OCI-LY7 (cell line): ENCODE data around the gene ANKRD27. TPM values are rescaled to one million over a fixed set of nuclear protein-coding genes. Genes with fewer than 3 reads are reported as not detected.

Experiments
- BruUV-seq: library from RNA; stranded (reverse); fragments of 400-500 nt; replicated peaks from 2 replicates; lab custom pipeline; 2021; lab: Mats Ljungman, UMichigan
- CTCF ChIA-PET: fragments of 300-600 bp; sonication (Branson Sonifier 250); formaldehyde crosslinking; loops from one replicate; lab custom pipeline; 2022; ENCODE audit warnings: antibody characterized with exemption; ENCODE audit not compliant: unreplicated experiment; lab: Charles Lee
- POLR2A ChIA-PET: fragments of 300-600 bp; sonication (Branson Sonifier 250); formaldehyde crosslinking; loops from one replicate; lab custom pipeline; 2022; ENCODE audit warnings: antibody characterized with exemption; lab: Charles Lee
- DNase-seq: peaks from one replicate; pipeline ENCODE4 v3.0.0-alpha.2; 2015; ENCODE audit warnings: low spot score
- H2AFZ ChIP-seq: fragments of 200-600 bp; sonication (generic), shearing (Covaris generic); 2 replicates; pipeline ENCODE4 v1.6.1; 2014; ENCODE audit warnings: mild to moderate bottlenecking, antibody characterized with exemption, low read length, moderate library complexity
- H3K27ac ChIP-seq: fragments of 200-600 bp; sonication (generic); 2 replicates; pipeline ENCODE4 v1.5.1; 2014; ENCODE audit warnings: mixed run types, low read depth, mild to moderate bottlenecking, moderate library complexity, low read length, inconsistent platforms; ENCODE audit not compliant: poor library complexity, severe bottlenecking
- H3K36me3 ChIP-seq: fragments of 200-600 bp; sonication (generic); 2 replicates; pipeline ENCODE4 v1.6.1; 2014; ENCODE audit warnings: mild to moderate bottlenecking, antibody characterized with exemption, low read length, moderate library complexity, mixed read lengths; ENCODE audit not compliant: insufficient read depth
- H3K4me1 ChIP-seq: fragments of 200-600 bp; sonication (generic); 2 replicates; pipeline ENCODE4 v1.5.1; 2014; ENCODE audit warnings: mild to moderate bottlenecking, low read length; ENCODE audit not compliant: insufficient read depth, poor library complexity, severe bottlenecking
- H3K4me2 ChIP-seq: fragments of 200-600 bp; sonication (generic); 2 replicates; pipeline ENCODE4 v1.6.1; 2014; ENCODE audit warnings: mild to moderate bottlenecking, low read length
- H3K4me3 ChIP-seq: fragments of 200-600 bp; sonication (generic); 2 replicates; pipeline ENCODE4 v1.5.1; 2014; ENCODE audit warnings: mild to moderate bottlenecking, low read depth, low read length; ENCODE audit not compliant: poor library complexity, severe bottlenecking
- H3K79me2 ChIP-seq: fragments of 200-600 bp; sonication (generic); 2 replicates; pipeline ENCODE4 v1.6.1; 2016; ENCODE audit warnings: low read depth, mild to moderate bottlenecking, low read length, moderate library complexity, mixed read lengths; ENCODE audit not compliant: insufficient read depth
- H3K9me2 ChIP-seq: fragments of 200-600 bp; sonication (generic); 2 replicates; pipeline ENCODE4 v1.6.1; 2016; ENCODE audit warnings: mild to moderate bottlenecking, low read length, mixed read lengths; ENCODE audit not compliant: insufficient read depth
- H3K9me3 ChIP-seq: fragments of 200-600 bp; sonication (generic); 2 replicates; pipeline ENCODE4 v1.6.1; 2014; ENCODE audit warnings: mild to moderate bottlenecking, mixed run types, low read length, mixed read lengths
- H4K20me1 ChIP-seq: fragments of 200-600 bp; sonication (generic); 2 replicates; pipeline ENCODE4 v1.6.1; 2014; ENCODE audit warnings: mild to moderate bottlenecking, antibody characterized with exemption, low read length, moderate library complexity, mixed read lengths; ENCODE audit not compliant: insufficient read depth
- EZH2phosphoT487 ChIP-seq: fragments of 200-600 bp; sonication (generic); IDR thresholded peaks from 2 replicates; pipeline ENCODE4 v1.6.1; 2018; ENCODE audit warnings: low read depth, borderline replicate concordance, mild to moderate bottlenecking, mixed run types, antibody characterized with exemption, low read length, moderate library complexity, mixed read lengths
- intact Hi-C: fragments of 100-400 bp; cut with micrococcal nuclease; formaldehyde crosslinking; loops from one replicate; pipeline ENCODE4 v1.10.0; 2022; ENCODE audit not compliant: unreplicated experiment
- total RNA-seq, 2 experiments: library from RNA; depleted of rRNA in 1 of 2; stranded (reverse); fragments of >200 nt in 1 of 2; shearing (Covaris generic) in 1 of 2; gene quantifications; 2 replicates each; pipeline ENCODE4 v1.2.3, GENCODE V29; 2014 to 2022
- TF ChIP-seq, protein P1 (sequence below): fragments of 200-600 bp; sonication (generic); conservative IDR thresholded peaks from 2 replicates; pipeline ENCODE4 v1.5.1; 2014; ENCODE audit warnings: mild to moderate bottlenecking, antibody characterized with exemption, low read length, moderate library complexity, mixed read lengths

Gene ANKRD27
- total RNA-seq, 2 experiments from 2014 or later, result 43.0 to 58.5 TPM

DNA sequence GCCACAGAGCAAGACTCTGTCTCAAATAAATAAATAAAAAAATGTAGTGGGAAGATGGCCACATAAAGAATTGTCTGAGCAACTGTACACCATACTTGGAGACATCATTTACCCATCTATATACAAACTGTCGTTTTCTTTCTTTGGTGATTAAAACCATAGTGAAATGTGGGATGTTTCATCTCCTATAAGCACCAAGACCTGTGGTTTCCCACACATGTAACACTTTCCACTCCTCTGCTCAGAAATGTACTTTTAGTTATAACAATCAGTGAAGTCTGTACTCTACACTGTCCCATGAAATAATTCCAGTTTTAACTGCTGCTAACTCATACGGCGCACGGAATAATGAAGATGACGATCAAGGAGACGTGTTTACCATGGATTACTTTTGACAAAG is 75.7 kb downstream of the ANKRD27 start:
- Histone ChIP-seq H3K4me3 (no peak overlapping the region), H3K4me1 (no peaks in the 10 kb centered on the region), H3K9me2 (no peaks in the 10 kb centered on the region), H4K20me1 (no peaks in the 10 kb centered on the region), H3K79me2 (no peaks in the 10 kb centered on the region), H3K9me3 (no peaks in the 10 kb centered on the region), H3K4me2 (no peak overlapping the region), H3K36me3 (peaks cover 91% of the 10 kb centered on the region), H2AFZ (no peak overlapping the region), H3K27ac (no peak overlapping the region)
- TF ChIP-seq EZH2phosphoT487, result no peak
- TF ChIP-seq, protein P1, sequence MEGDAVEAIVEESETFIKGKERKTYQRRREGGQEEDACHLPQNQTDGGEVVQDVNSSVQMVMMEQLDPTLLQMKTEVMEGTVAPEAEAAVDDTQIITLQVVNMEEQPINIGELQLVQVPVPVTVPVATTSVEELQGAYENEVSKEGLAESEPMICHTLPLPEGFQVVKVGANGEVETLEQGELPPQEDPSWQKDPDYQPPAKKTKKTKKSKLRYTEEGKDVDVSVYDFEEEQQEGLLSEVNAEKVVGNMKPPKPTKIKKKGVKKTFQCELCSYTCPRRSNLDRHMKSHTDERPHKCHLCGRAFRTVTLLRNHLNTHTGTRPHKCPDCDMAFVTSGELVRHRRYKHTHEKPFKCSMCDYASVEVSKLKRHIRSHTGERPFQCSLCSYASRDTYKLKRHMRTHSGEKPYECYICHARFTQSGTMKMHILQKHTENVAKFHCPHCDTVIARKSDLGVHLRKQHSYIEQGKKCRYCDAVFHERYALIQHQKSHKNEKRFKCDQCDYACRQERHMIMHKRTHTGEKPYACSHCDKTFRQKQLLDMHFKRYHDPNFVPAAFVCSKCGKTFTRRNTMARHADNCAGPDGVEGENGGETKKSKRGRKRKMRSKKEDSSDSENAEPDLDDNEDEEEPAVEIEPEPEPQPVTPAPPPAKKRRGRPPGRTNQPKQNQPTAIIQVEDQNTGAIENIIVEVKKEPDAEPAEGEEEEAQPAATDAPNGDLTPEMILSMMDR, result no peak
- CTCF ChIA-PET, result no interaction called here
- POLR2A ChIA-PET, result no interaction called here
- no peak for DNase-seq
- intact Hi-C loops, result no loop called here
- no TSS peak for BruUV-seq

DNA sequence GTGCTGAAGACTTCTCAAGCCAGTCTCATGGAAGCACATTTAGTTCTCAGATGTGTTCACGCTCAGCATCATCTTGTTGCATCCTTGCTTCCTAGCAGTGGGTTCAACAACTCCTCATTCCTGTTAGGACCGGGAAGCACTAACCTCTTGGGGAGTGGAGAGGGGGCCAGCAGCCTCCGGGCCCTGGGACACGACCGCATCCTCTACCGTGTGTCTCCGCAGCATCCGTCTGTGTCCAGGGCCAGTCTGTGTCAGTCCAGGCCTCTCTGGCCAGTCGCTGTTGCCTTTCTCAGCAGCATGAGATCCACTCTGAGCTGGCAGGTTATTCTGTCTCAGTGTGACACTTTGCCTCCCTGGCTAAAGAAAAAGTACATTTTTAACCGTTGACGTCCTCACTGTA is 77.0 kb downstream of the ANKRD27 start:
- ChIA-PET CTCF (no interaction called here), POLR2A (no interaction called here)
- H3K36me3 ChIP-seq, result peaks cover 91% of the 10 kb centered on the region
- no TSS peak for BruUV-seq
- TF ChIP-seq EZH2phosphoT487, result no peak
- TF ChIP-seq, protein P1, result no peak
- H3K4me2 ChIP-seq, result no peak overlapping the region
- no peaks in the 10 kb centered on the region for H3K79me2 ChIP-seq
- H2AFZ ChIP-seq, result no peak overlapping the region
- no peak for DNase-seq
- intact Hi-C loops, result no loop called here
- H3K4me1 ChIP-seq, result no peaks in the 10 kb centered on the region
- H3K9me2 ChIP-seq, result no peaks in the 10 kb centered on the region
- no peaks in the 10 kb centered on the region for H4K20me1 ChIP-seq
- H3K9me3 ChIP-seq, result no peaks in the 10 kb centered on the region
- no peak overlapping the region for H3K27ac ChIP-seq
- H3K4me3 ChIP-seq, result no peak overlapping the region

DNA sequence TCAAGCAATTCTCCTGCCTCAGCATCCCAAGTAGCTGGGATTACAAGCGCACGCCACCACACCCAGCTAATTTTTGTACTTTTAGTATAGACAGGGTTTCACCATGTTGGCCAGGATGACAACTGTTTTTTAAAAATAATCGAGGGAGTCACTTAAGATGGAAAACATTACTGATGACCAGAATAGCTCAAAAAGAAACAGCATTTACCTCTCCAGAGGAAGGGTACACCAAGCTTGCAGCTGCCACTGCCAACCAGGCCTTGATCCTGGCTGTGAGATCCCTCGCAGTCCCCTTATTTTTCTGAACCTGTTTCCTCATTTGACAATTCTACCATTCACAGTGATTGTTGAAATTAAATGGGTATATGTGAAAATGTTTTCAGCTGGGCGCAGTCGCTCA is 79.5 kb downstream of the ANKRD27 start:
- Histone ChIP-seq H4K20me1 (no peaks in the 10 kb centered on the region), H3K9me2 (no peaks in the 10 kb centered on the region), H2AFZ (no peak overlapping the region), H3K4me2 (no peak overlapping the region), H3K4me1 (no peaks in the 10 kb centered on the region), H3K4me3 (no peak overlapping the region), H3K9me3 (no peaks in the 10 kb centered on the region), H3K36me3 (peaks cover 74% of the 10 kb centered on the region), H3K27ac (no peak overlapping the region), H3K79me2 (no peaks in the 10 kb centered on the region)
- DNase-seq, result no peak
- ChIA-PET CTCF (no interaction called here), POLR2A (no interaction called here)
- intact Hi-C loops, result no loop called here
- TF ChIP-seq, protein P1, result no peak
- no peak for TF ChIP-seq EZH2phosphoT487
- no TSS peak for BruUV-seq
